ENCODE measurements around the gene LYSMD3.

DNA sequence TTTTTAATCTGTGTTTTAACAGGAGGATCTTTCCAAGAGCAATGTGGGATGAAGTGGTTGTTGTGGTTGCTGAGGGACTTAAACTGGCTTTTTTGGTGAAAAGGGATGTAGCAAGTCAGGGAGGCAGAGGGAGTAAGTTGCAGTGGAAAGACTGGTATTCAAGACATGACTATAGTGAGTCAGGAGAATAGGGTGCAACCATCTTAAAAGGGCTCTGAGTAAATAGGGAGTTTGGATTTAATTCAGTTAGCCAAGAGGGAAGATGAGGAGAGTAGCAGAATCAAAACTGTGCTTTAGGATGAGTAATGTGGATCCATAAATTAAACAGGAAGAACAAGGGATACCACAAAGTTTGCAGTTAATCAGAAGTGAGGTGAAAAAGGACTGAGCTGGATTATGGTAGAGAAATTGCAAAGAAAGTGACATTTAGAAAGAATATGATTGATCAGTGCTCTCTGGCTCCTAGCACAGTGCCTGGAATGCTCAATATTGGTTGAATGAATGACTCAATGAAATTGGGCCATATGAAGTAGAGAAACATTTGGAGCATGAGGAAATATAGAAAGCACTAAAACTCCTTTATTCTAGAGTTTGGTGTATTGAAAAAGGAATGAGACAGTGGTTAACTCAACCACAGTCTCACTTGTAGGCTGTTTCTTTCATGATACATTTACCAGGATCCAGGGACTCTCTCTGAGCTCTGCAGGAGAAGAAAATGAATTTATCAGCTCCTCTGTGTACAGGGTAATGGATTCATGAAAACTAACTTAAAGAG lies 49.6 kb downstream of the LYSMD3 start:
- TF ChIP-seq, protein P1, sequence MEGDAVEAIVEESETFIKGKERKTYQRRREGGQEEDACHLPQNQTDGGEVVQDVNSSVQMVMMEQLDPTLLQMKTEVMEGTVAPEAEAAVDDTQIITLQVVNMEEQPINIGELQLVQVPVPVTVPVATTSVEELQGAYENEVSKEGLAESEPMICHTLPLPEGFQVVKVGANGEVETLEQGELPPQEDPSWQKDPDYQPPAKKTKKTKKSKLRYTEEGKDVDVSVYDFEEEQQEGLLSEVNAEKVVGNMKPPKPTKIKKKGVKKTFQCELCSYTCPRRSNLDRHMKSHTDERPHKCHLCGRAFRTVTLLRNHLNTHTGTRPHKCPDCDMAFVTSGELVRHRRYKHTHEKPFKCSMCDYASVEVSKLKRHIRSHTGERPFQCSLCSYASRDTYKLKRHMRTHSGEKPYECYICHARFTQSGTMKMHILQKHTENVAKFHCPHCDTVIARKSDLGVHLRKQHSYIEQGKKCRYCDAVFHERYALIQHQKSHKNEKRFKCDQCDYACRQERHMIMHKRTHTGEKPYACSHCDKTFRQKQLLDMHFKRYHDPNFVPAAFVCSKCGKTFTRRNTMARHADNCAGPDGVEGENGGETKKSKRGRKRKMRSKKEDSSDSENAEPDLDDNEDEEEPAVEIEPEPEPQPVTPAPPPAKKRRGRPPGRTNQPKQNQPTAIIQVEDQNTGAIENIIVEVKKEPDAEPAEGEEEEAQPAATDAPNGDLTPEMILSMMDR (IDR thresholded peaks at IDR 0.05; ENCODE audit: low read length), result no peak
- TF ChIP-seq EZH2 (IDR thresholded peaks at IDR 0.05; ENCODE audit: borderline replicate concordance, low read length), result no peak
